ENCODE results near the gene FBXW11. TPM values are rescaled to one million over a fixed set of nuclear protein-coding genes. Genes with fewer than 3 reads are reported as not detected.

FBXW11 gene
- total RNA-seq, 1 donor from 2014 or later = 52.7 TPM

- no peak overlapping the region for H3K4me3 Mint-ChIP-seq
- intact Hi-C loops (cut with micrococcal nuclease) = no loop called here
- H3K27me3 Mint-ChIP-seq = no peaks in the 10 kb centered on the region
- ATAC-seq (ENCODE audit: low read depth) (no peak), DNase-seq (no peak)
- POLR2A ChIA-PET = no interaction called here
- H3K4me1 Mint-ChIP-seq = no peaks in the 10 kb centered on the region
- H3K9me3 Mint-ChIP-seq = no peaks in the 10 kb centered on the region
- no peak overlapping the region for H3K27ac Mint-ChIP-seq
- H3K36me3 Mint-ChIP-seq (ENCODE audit: low read depth) = no peaks in the 10 kb centered on the region
- CTCF ChIA-PET = no interaction called here
- TF ChIP-seq CTCF (IDR thresholded peaks at IDR 0.05) = no peak
These were observed 183.2 kb downstream of the FBXW11 start for GRCh38 chr5:171823269-171823668.

DNA sequence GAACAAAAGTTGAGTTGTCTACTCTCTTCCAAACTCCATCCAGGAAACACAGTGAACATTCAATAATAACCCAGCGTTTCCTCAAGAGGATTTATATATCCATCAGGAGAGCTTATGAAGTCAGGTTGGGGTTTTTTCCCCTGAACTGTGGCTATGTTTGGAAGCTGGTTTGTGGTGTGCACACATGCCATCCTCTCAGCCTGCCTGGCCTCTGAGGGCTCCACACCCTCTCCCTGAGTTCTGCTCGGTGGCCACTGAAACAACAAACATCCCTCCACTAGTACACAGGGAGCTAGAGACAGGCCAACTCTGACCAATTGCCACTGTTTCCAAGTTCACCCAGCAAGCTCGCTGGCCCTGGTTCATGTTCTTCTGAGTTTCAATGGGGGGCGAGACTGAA, 185.2 kb downstream of the FBXW11 start:
- H3K27me3 Mint-ChIP-seq = no peaks in the 10 kb centered on the region
- no peak overlapping the region for H3K27ac Mint-ChIP-seq
- no peaks in the 10 kb centered on the region for H3K4me1 Mint-ChIP-seq
- H3K9me3 Mint-ChIP-seq = no peaks in the 10 kb centered on the region
- intact Hi-C loops (cut with micrococcal nuclease) = no loop called here
- H3K4me3 Mint-ChIP-seq = no peak overlapping the region
- CTCF ChIA-PET = no interaction called here
- DNase-seq (no peak), ATAC-seq (ENCODE audit: low read depth) (no peak)
- POLR2A ChIA-PET = no interaction called here
- no peaks in the 10 kb centered on the region for H3K36me3 Mint-ChIP-seq (ENCODE audit: low read depth)
- no peak for TF ChIP-seq CTCF (IDR thresholded peaks at IDR 0.05)

- H3K27ac Mint-ChIP-seq = no peak overlapping the region
- TF ChIP-seq CTCF (IDR thresholded peaks at IDR 0.05) = no peak
- no peaks in the 10 kb centered on the region for H3K9me3 Mint-ChIP-seq
- no peak overlapping the region for H3K4me3 Mint-ChIP-seq
- intact Hi-C loops (cut with micrococcal nuclease) = no loop called here
- no peaks in the 10 kb centered on the region for H3K4me1 Mint-ChIP-seq
- no peaks in the 10 kb centered on the region for H3K27me3 Mint-ChIP-seq
- ChIA-PET CTCF (no interaction called here), POLR2A (no interaction called here)
- ATAC-seq (ENCODE audit: low read depth) = no peak
- DNase-seq = no peak
- H3K36me3 Mint-ChIP-seq (ENCODE audit: low read depth) = no peaks in the 10 kb centered on the region
These were observed 185.9 kb downstream of the FBXW11 start for GRCh38 chr5:171820561-171820960.

GRCh38 chr5:171816666-171817065, 189.8 kb downstream of the FBXW11 start:
- ATAC-seq (ENCODE audit: low read depth) = no peak
- no peaks in the 10 kb centered on the region for H3K4me1 Mint-ChIP-seq
- H3K27ac Mint-ChIP-seq = no peak overlapping the region
- ChIA-PET CTCF (no interaction called here), POLR2A (no interaction called here)
- no peak overlapping the region for H3K4me3 Mint-ChIP-seq
- H3K9me3 Mint-ChIP-seq = peaks cover 3% of the 10 kb centered on the region
- TF ChIP-seq CTCF (IDR thresholded peaks at IDR 0.05) = no peak
- intact Hi-C loops (cut with micrococcal nuclease) = no loop called here
- no peaks in the 10 kb centered on the region for H3K36me3 Mint-ChIP-seq (ENCODE audit: low read depth)
- no peaks in the 10 kb centered on the region for H3K27me3 Mint-ChIP-seq
- no peak for DNase-seq

DNA sequence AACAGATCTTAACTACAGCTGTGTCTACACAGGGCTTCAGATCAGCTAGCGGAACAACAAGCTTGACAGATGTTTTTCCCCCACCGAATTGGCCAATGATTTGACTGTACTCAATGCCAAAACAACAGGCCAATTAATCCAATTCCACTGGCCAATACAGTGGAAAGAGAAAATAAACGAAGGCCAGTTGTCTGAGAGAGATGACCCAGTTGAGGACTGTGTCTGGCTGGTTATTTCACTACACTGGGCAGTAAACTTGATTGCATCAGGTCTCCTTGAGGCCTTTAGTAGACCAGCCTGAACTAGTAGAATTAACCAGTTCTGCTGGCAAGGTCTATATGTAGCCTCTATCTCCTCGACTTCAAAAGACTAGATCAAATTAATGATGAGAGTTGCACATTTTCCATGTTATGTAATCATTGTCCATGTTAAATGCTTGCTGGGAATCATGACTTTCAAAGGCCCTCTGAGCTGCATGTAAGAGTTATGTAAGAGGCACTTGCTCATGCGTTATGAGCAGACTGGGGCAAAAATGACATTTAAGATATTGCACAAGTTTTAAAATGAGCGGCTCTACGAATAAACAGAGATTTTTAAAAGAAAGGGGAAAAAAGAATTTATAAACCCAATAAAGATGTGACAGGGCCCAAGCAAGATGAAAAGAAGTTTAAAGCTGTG, 192.5 kb downstream of the FBXW11 start:
- H3K4me3 Mint-ChIP-seq = no peak overlapping the region
- TF ChIP-seq CTCF (IDR thresholded peaks at IDR 0.05) = no peak
- ChIA-PET POLR2A (no interaction called here), CTCF (no interaction called here)
- no peak for DNase-seq
- no peaks in the 10 kb centered on the region for H3K4me1 Mint-ChIP-seq
- H3K27me3 Mint-ChIP-seq = no peaks in the 10 kb centered on the region
- no peak for ATAC-seq (ENCODE audit: low read depth)
- H3K36me3 Mint-ChIP-seq (ENCODE audit: low read depth) = no peaks in the 10 kb centered on the region
- intact Hi-C loops (cut with micrococcal nuclease) = no loop called here
- H3K9me3 Mint-ChIP-seq = peaks cover 8% of the 10 kb centered on the region
- no peak overlapping the region for H3K27ac Mint-ChIP-seq
